CD4-positive, alpha-beta T cell treated with Interleukin-17A for 1 hour (primary cell): ENCODE measurements around the gene ITGBL1.

Experiments used
- DNase-seq: peaks from one replicate; pipeline ENCODE4 v3.0.0-alpha.2; 2020

Gene ITGBL1

DNA sequence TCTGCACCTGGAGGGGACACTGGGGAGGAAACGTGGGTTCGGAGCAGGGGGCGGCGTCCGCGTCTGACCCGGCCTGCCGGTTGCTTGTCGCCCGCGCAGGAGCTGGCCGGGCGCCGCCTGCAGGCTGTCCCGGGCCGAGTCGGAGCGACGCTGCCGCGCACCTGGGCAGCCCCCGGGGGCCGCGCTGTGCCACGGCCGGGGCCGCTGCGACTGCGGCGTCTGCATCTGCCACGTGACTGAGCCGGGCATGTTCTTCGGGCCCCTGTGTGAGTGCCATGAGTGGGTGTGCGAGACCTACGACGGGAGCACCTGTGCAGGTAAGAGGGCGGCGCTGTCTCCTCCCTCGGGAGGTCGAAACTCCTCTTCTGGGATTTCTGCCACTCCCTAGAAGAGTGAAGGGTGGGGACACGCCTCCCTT, 1.3 kb downstream of the ITGBL1 start:
- DNase-seq = no peak

DNA sequence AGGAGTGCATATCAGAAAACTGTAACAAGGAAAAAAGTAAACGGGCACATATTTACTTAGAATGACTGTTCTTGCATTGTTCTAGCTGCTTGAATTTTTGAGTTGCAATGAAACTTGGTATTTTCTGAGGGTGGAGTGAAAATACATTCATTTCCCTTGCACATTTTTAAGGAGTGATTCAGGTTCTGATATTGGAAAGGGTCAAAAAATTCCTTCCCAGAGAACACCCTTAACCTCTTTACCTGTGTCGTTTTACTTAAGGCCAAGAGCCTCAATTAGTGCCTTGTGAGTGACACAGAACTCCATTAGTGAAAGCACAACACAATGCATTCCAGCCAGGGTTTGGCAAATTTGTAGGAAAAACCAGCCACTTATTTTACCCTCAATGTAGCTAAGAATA, 2.3 kb downstream of the ITGBL1 start:
- DNase-seq = no peak

DNA sequence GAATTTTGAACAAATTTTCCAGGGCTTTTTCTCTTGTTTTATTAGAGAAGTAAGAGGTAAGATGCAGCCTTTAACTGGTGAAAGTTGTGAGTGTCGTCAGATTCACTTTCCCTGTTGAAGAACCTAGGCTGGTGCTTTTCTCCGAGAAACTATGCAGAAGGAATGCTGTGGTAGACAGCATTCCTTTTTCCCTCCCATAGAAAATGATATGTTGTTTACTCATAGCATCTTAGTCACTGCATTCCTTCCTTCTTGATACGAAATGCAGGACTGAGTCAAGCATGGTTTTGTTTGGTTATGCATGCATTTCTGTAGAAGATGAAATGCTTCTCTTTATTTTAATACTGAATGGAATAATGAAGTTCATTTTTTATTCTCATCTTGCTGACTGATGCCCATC, 3.4 kb downstream of the ITGBL1 start:
- no peak for DNase-seq

DNA sequence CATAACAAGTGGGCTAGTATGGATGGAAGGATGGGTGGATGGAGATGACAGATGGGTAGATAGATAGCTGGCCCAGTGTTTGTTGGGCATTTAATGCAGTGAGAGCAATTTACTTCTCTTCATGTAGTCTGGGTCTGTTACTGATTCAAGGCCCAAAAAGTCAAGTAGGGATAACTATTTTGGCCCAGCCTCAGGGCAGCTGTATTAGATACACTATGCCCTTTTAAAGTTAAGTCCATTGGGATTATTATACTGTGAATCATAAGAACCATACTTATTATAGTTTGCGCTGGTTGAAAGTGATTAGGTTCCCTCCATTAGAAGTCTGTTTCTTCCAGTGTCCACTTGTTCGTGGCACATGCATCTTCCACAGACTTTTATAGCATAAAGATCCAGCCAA, 4.7 kb downstream of the ITGBL1 start:
- no peak for DNase-seq

DNA sequence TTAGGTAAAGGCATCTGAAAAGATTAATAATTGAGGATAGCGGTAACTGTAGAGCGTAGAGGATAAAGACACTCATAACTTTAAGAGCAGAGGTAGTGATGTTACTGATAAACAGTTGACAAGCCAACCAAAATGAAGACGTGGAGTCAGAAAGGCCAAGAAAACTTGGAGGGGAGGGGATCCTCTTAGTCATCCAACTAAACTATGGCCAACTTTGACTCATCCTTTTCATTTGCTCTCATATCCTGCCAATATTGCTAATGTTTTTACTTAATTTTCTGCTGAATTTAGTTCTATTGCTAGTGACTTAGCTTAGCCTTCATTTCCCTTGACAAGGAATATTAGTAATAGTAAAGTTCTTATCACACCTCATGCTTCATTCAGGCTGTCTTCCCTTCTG, 13.4 kb downstream of the ITGBL1 start:
- DNase-seq = no peak

DNA sequence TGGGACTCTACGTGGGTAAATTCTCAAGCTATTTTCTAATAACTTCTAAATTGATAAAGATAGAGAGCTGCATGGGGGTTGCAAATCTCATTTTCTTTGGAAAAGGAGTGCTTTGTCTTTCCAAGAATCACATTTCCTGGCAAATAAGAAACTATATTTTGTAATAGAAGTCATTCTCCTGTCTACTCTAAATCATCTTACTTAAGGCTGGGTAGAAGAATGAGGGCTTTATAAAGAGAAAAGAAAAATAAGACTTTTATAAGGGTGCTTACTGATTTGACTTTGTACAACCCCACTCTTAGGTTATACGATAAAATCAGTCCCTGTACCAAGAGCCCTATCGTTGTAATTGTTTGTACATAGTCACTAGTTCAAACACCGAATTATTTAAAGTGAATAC, 14.9 kb downstream of the ITGBL1 start:
- no peak for DNase-seq

DNA sequence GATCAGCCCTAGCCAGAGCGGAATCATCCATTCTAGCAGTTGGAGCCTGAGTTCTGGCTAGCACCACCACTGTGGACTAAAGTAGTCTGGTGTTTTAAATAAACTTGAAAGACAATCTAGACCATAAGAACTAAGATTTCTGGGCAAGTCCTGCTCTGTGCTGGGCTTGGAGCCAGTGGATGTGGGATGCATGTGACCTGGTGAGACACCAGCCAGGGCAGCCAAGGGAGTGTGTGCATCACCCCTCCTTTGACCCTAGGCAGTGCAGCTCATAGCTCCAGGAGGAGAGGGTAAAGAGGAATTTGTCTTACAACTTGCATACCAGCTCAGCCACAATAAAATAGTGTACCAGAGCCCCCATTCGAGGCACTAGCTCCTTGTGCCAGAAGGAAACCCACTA, 21.0 kb downstream of the ITGBL1 start:
- no peak for DNase-seq

DNA sequence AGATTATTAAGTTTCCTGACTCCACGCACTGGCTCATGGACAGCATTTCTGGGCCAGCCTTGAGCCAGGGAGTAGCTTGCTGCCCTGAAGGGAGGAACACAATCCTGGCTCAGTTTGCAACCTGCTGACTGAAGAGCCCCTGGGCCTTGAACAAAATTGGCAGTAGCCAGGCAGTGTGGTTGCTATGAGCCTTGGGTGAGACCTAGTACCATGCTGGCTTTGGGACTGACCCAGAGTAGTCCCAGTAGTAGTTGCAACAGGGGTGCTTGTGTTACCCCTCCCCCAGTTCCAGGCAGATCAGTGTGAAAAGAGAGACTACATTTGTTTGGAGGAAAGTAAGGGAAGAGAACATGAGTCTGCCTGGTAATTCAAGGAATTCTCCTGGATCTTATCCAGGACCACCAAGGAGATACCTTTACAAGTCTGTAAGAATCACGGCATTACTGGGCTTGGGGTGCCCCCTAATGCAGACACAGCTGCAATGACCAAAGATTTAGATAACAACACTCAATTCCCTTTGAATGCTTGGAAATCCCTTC, 22.0 kb downstream of the ITGBL1 start:
- no peak for DNase-seq

DNA sequence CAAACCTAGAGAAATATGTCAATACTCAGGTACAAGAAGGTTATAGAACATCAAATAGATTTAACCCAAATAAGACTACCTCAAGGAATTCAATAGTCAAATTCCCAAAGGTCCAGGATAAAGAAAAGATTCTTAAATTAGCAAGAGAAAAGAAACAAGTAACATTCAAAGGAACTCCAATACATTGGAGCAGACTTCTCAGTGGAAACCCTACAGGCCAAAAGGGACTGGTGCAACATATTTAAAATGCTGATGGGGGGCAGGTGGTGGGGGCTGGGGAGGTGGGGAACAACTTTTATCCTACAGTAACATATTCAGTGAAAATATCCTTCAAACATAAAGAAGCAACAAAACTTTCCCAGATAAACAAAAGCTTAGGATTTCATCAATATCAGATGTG, 23.1 kb downstream of the ITGBL1 start:
- DNase-seq = no peak

DNA sequence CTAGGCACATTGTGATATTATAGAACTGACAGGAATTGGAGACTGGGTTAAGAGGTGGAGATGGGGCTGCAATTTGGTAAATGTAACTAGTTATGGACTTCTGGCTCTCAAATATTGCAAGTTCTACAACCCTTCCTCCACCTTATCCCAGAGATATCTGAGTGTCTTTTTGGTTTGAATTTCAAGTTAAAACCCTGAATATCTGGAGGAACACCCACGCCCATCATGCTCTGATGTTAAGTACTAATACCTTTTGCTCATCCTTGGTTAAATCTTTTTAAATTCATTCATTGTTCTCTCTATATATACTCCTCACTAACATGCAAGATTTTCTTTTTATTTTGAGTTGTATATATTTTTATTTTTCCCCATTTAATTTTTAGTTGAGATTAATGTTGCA, 28.9 kb downstream of the ITGBL1 start:
- no peak for DNase-seq

DNA sequence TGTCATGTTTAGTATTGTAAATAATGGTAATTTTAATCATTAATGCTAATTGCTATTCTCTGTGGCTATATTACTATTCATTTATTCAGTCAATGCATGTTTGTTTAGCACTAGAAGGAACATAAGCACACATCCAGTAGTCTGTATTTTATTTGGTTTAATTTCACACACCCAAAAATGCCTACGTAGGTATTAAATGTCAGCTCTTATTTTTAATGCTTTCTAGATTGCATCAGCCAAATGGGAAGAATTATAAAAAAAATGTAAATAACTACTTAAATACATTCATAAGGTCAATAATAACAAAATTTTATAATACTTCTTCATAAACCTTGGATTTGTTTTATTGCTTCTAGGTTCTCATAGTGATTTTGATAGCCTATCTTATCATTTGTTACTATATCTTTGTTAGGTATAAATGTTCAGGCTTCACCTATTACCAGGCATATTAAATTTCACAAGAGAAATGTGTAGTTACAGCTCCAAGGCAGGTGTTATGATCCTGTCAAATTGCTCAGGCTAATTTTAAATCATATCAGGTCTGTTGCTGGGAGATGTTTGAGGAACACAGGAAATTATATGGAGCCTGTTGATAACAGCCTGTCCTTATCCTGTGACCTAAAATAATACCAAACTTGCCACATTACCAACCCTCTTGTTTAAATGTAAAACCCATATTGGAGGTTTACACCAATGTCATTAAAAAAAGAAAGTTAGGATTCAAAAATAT, 34.4 kb downstream of the ITGBL1 start:
- DNase-seq = no peak

DNA sequence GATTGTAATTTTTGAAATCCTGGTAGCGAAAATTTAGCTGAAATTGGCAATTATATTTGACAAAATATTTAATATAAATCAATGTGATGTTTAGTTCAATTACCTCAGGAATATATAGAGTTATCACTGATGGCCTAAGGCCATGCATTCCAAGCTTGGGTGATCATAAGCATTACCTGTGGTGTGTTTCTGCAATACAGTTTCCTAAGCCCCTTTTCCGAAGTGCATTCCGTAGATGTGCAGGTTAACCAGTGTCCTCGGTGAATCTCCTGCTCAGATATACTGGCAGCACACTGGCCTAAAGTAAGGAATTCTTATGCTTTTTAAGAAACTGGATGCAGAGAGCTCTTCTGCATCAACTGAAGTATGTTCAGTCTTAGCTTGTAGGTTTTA, 35.0 kb downstream of the ITGBL1 start:
- DNase-seq = no peak

DNA sequence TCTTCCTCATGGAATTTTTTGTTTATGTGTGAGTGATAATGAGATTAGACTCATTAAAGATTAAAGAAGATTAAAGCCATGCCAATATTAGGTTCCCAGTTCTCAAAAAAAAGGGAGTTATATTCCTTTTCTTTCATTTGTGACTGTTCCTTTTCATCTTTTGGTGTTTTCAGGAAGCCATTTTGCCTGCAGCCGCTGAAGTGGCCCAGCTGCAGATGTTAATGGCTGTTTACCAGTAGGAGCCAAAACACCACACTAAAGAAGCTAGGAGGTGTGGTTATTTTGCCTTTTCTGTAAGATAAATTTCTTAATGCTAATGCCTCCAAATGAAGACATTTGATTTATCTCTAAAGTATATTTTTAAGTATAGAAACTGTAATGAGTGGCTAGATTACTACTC, 36.3 kb downstream of the ITGBL1 start:
- no peak for DNase-seq

DNA sequence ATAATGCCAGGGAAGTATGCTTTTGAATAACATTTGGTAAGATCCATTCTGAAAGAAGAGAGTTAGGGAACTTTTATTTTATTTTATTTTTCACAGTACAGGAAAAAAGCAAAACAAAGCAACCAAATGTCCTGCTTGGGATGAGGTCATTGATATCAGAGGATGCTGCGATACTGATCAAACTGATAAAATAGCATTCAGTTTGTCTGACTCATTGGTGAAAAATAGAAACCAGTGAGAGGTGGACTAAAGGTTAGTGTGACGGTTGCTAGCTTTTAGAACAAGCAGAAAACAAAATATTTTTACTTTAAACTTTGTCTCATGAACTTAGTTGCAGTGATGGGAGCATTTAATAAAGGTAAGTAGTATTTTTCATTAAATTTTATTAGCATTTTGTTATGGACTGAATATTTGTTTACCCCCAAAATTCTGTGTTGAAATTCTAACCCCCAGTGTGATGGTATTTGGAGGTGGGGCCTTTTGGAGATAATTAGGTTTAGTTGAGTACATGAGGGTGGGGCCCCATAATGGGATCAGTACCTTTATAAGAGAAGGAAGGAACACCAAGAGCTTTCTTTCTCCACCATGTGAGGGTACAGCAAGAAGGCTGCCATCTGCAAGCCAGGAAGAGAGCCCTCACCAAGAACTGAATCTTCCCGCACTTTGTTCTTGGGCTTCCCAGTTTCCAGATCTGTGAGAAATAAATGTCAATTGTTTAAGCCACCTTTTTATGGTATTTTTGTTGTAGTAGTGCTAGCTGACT, 37.3 kb downstream of the ITGBL1 start:
- no peak for DNase-seq

DNA sequence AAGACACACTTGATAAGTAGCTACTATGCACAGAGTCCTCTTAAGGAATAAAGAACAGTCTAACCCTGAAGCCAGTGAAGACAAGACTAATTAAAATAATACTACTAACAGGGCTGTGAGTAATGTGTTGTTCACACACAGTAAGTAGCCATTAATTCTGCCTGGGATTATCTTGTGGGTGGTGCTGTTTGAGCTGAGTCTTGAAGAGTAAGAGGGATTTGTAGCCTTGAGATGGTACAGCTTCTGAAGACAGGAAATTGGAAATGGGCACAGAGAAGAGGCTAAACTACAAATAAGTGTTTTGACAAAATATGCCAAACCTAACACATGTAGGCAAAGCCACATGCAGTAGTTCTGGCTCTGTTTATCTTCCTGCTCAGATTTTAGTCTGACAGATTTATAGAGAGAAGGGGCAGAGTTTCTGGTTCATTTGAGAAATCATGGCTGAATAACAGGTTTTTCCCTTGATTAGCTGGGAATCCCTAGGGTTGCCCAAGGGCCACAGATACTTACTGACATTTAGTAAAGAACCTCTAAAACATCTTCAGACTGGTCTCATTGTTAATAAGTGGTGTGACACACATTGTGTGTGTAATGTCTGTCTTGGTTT, 38.0 kb downstream of the ITGBL1 start:
- no peak for DNase-seq

DNA sequence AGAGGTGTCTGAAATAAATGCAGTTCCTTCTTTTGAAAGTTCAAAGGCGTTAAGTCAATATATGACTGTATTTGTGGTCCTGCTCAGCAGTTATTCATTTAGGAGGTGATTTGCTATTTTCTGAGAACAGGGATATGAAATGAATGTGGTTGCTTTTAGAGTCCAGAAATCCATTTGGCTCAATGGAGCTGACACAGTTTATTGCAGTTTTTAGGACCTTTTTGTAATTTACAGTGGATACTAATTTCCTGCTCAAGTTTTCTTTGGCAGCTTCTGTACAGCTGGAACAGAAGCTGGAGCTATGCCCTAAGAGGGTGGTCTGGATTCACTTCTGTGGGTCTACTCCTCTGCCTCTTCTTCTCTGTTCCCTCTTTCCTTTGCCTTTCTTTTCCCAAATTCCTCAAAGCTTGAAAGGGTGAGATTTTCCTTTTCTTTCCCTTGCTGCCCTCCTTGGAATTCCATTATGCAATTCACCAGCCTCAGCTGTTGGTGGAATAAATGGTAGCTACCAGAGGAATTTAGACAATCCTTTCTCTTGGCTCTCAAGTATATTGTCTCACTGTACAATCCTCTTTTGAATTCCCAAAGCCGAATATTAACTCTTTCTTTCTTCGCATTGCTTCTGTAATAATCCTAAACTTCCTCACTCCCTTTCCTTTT, 39.9 kb downstream of the ITGBL1 start:
- no peak for DNase-seq

DNA sequence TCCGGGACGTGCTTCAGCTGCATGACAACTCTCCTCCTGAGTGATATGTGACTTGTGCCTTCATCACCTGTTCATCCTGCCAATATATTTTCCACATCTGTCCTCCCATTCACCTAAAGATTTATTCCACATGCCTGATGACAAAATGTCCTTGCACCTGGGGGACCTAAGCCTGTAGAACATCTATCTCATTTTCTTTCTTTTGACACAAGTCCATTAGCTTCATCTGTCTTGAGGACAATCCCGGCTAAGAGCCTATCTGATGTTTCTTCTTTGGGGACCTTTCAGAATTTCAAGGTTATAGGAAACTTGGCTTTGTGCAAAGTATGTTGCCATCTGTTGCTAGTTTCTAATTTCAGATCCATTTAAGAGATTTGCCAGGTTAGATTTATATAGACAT, 41.1 kb downstream of the ITGBL1 start:
- no peak for DNase-seq

DNA sequence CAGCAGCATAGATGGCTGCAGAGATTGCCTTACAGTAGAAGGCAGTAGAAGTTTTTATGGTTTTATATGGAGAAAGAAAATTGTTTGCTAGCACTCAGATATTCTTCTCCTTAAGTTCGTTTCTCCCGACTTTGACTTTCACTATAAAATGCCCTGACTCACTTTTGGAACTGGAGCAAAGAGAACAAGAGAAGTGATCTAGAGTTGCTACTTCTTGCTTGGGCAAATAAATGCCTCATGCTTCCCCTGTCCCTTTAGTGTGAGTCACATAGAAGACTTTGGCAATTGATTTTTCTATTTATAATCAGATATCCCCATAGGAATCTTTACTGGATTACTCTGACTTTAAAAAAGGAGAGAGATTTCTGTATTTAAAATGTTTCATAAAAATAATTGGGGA, 46.9 kb downstream of the ITGBL1 start:
- no peak for DNase-seq

DNA sequence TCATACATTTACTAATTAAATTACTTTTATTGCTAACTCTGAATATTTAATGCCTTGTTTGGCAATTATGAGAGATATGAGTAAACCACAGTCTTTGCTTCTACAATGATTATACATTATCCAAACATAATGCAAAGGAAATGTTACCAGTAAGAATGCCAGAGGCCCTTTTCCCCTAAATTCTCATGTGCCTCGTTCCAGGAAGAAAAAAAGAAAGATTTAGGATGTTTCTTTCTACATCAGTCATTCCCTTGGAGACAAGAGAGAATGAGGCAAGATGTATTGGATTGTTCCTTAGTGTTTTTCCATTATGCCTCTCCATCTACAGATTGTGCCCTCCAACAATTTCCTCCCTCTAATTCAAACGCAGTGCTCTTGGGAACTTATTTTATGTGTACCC, 50.1 kb downstream of the ITGBL1 start:
- no peak for DNase-seq

DNA sequence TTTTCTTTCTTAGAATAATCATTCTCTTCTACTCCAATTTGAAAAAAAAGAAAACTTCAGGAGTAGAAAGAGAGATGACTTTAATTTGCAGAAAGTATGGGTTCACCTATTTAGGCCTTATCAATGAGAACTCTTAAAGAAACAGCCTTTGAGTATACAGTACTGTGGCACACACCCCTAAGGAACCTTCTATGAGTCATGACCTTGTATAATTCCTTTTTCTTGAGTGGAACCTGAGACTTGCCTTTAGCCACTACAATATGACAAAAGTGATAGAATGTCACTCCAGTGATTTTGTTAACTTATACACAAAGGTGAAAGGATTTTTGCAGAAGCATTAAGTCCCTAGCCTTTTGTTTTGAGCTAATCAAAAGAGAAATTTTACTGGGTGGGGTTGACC, 58.7 kb downstream of the ITGBL1 start:
- DNase-seq = no peak

DNA sequence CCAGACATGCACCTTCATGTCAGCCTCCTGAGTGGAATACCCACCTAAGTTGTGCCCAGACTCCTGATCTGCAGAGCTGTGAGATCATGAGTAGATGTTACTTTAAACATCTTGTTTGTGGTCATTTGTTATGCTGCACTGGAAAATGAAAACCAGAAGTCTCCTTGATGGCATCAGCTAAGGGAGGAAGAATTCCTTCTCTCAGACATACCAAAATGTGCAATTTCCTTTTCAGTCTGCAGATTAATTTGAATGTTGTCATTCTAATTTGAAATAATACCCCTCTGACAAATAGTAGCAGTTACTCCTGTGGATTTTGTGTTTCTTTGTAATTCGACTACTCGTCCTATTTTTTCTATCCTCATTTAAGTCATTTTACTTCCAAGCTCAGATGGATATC, 59.3 kb downstream of the ITGBL1 start:
- DNase-seq = no peak

DNA sequence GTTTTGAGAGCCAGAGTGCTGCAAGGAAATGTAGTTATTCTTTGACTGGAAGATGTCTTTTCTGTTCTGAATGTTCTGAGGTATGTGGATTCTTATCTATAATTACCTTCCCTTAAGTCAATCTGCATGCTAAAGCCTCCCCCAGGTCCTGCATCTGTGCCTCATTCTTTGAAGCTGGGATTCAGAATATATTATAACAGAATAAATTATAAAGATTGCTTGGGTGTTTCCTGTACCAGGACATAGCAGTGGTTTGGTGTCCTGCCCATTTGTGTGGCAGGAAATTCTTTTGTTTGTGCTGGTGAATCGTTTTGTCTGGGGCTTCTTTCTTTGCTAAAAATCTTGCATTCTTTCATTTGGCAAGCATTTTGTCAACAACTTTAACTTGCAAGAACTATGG, 60.2 kb downstream of the ITGBL1 start:
- DNase-seq = no peak

DNA sequence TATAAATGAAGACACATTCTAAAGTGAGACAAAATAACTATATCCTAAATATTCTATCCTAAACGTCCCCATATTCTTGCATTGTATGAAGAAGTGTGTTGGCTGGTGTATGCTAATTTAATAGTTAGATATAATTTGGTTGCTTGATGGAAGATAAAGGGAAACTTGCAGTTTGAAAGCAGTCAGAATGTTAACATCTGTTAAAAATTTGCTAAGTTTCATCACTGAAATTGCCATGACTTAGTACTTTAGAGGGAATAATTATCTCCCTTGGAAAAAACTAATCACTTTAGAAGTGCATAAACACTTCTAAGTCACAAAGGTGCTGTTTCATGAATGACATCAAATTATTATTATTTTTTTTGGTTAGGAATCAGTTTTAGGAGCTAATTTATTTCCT, 61.6 kb downstream of the ITGBL1 start:
- no peak for DNase-seq
